A549 (cell line): Measurements from ENCODE around the gene C20orf173. TPM values are rescaled to one million over a fixed set of nuclear protein-coding genes. Genes with fewer than 3 reads are reported as not detected.

Experiments used
- ATAC-seq, 2 experiments: fragments of 200-7000 bp in 1 of 2; fragments of >200 bp in 1 of 2; cut with Nextera tagmentation in 1 of 2; cut with Tn5 transposase in 1 of 2; 3 replicates each; pipeline versions ENCODE4 v1.8.0 to v1.9.1; 2018 to 2020; ENCODE audit warnings: mild to moderate bottlenecking in 1 of 2, moderate library complexity in 1 of 2
- CTCF ChIA-PET: fragments of 300-600 bp; sonication (Branson Sonifier 250); formaldehyde crosslinking; extraction: SDS; loops from one replicate; lab custom pipeline; 2021; ENCODE audit warnings: antibody characterized with exemption, inconsistent platforms; lab: Yijun Ruan, JAX
- POLR2A ChIA-PET: fragments of 350-600 bp; formaldehyde crosslinking; extraction: SDS; loops from one replicate; lab custom pipeline; 2021; ENCODE audit warnings: antibody characterized with exemption, inconsistent platforms; lab: Yijun Ruan, JAX
- DNase-seq, 2 experiments: peaks; one replicate each; pipeline versions ENCODE4 v3.0.0 to v3.0.0-alpha.2; 2011 to 2016; ENCODE audit warnings: low read depth in 1 of 2, low spot score in 1 of 2
- FAIRE-seq: peaks from 2 replicates; lab custom pipeline; 2011; peaks lifted over from hg19 to GRCh38; lab: Jason Lieb, UNC
- H3K27ac ChIP-seq, 2 experiments: fragments of >200 bp; sonication (Bioruptor Twin); formaldehyde crosslinking; 3 replicates each; pipeline ENCODE4 v1.5.1; 2016 to 2017
- H3K4me1 ChIP-seq: fragments of >200 bp; sonication (Bioruptor Twin); formaldehyde crosslinking; 3 replicates; pipeline ENCODE4 v1.6.1; 2016
- H3K4me2 ChIP-seq: fragments of >200 bp; sonication (Bioruptor Twin); formaldehyde crosslinking; 3 replicates; pipeline ENCODE4 v1.6.1; 2016
- H3K4me3 ChIP-seq: fragments of >200 bp; sonication (Bioruptor Twin); formaldehyde crosslinking; 3 replicates; pipeline ENCODE4 v1.5.1; 2016
- H3K9me3 ChIP-seq: fragments of >200 bp; sonication (Bioruptor Twin); formaldehyde crosslinking; 3 replicates; pipeline ENCODE4 v1.6.1; 2016
- ATOH8 ChIP-seq: fragments of 250-450 bp; sonication (Bioruptor Pico); IDR thresholded peaks from 2 replicates; pipeline ENCODE4 v1.5.0; 2020; ENCODE audit warnings: low read depth, mild to moderate bottlenecking, moderate library complexity
- BCL3 ChIP-seq: fragments of >200 bp; sonication (Bioruptor Twin); formaldehyde crosslinking; IDR thresholded peaks from 3 replicates; pipeline ENCODE4 v1.6.1; 2016
- CBX8 ChIP-seq: fragments of 200-600 bp; sonication (generic); IDR thresholded peaks from 2 replicates; pipeline ENCODE4 v1.6.1; 2016
- CEBPB ChIP-seq, 2 experiments: fragments of >200 bp in 1 of 2; sonication (Bioruptor Twin) in 1 of 2; formaldehyde crosslinking in 1 of 2; IDR thresholded peaks; 2 replicates each; pipeline ENCODE4 v1.6.1; 2012 to 2016
- ELK1 ChIP-seq: fragments of 150-350 bp; IDR thresholded peaks from 2 replicates; pipeline ENCODE4 v1.6.1; 2014; ENCODE audit warnings: low read depth, mild to moderate bottlenecking, low read length
- EP300 ChIP-seq, 2 experiments: fragments of >200 bp; sonication (Bioruptor Twin); formaldehyde crosslinking; IDR thresholded peaks; 2 replicates in 1 of 2; 3 replicates in 1 of 2; pipeline ENCODE4 v1.6.1; 2016 to 2017
- FOSB ChIP-seq: fragments of 250-450 bp; sonication (Bioruptor Pico); IDR thresholded peaks from 2 replicates; pipeline ENCODE4 v1.5.0; 2020; ENCODE audit warnings: mild to moderate bottlenecking, moderate library complexity
- HEYL ChIP-seq: fragments of 250-450 bp; sonication (Bioruptor Pico); IDR thresholded peaks from 2 replicates; pipeline ENCODE4 v1.8.0; 2021; ENCODE audit warnings: mild to moderate bottlenecking, moderate library complexity
- HMGXB4 ChIP-seq: fragments of 250-450 bp; sonication (Bioruptor Pico); IDR thresholded peaks from 2 replicates; pipeline ENCODE4 v1.5.0; 2021; ENCODE audit warnings: mild to moderate bottlenecking, moderate library complexity, borderline replicate concordance
- HOXA7 ChIP-seq: fragments of 250-450 bp; sonication (Bioruptor Pico); IDR thresholded peaks from 2 replicates; pipeline ENCODE4 v1.5.0; 2020; ENCODE audit warnings: mild to moderate bottlenecking, moderate library complexity
- MAX ChIP-seq: IDR thresholded peaks from 2 replicates; pipeline ENCODE4 v1.6.1; 2012
- PBX3 ChIP-seq: IDR thresholded peaks from 2 replicates; pipeline ENCODE4 v1.6.1; 2012
- PHF8 ChIP-seq: fragments of 200-600 bp; sonication (generic); IDR thresholded peaks from 2 replicates; pipeline ENCODE4 v1.6.1; 2016; ENCODE audit warnings: low read depth, mild to moderate bottlenecking, antibody characterized with exemption, moderate library complexity, borderline replicate concordance
- POLR2A ChIP-seq: IDR thresholded peaks from 2 replicates; pipeline ENCODE4 v1.6.1; 2012; ENCODE audit warnings: mild to moderate bottlenecking, low read length
- POLR2AphosphoS2 ChIP-seq: conservative IDR thresholded peaks from 2 replicates; pipeline ENCODE4 v1.6.1; 2012; ENCODE audit warnings: low read length, improper control_type of control experiment, inconsistent platforms
- RAD21 ChIP-seq, 2 experiments: fragments of >200 bp in 1 of 2; sonication (Bioruptor Twin) in 1 of 2; formaldehyde crosslinking in 1 of 2; IDR thresholded peaks in 1 of 2; conservative IDR thresholded peaks in 1 of 2; 2 replicates in 1 of 2; 3 replicates in 1 of 2; pipeline ENCODE4 v1.6.1; 2012 to 2018; ENCODE audit warnings: inconsistent platforms in 1 of 2
- RARB ChIP-seq: fragments of 250-450 bp; sonication (Bioruptor Pico); IDR thresholded peaks from 2 replicates; pipeline ENCODE4 v1.8.0; 2021; ENCODE audit warnings: mild to moderate bottlenecking, moderate library complexity
- RNF2 ChIP-seq: fragments of 200-600 bp; sonication (generic); IDR thresholded peaks from 2 replicates; pipeline ENCODE4 v1.6.1; 2016; ENCODE audit warnings: low read depth, mild to moderate bottlenecking, antibody characterized with exemption, moderate library complexity, borderline replicate concordance
- SREBF2 ChIP-seq: fragments of 450-650 bp; IDR thresholded peaks from 2 replicates; pipeline ENCODE4 v1.6.1; 2014; ENCODE audit warnings: mild to moderate bottlenecking, moderate library complexity
- TFCP2L1 ChIP-seq: fragments of 250-450 bp; sonication (Bioruptor Pico); IDR thresholded peaks from 2 replicates; pipeline ENCODE4 v1.5.0; 2021; ENCODE audit warnings: mild to moderate bottlenecking
- ZC3H11A ChIP-seq: fragments of 450-650 bp; IDR thresholded peaks from 2 replicates; pipeline ENCODE4 v1.6.1; 2014; ENCODE audit warnings: antibody characterized with exemption, mild to moderate bottlenecking
- ZFP36 ChIP-seq: fragments of 450-650 bp; IDR thresholded peaks from 2 replicates; pipeline ENCODE4 v1.6.1; 2014; ENCODE audit warnings: borderline replicate concordance; ENCODE audit not compliant: partially characterized antibody
- ZNF302 ChIP-seq: fragments of 250-450 bp; sonication (Bioruptor Pico); IDR thresholded peaks from 2 replicates; pipeline ENCODE4 v1.9.0; 2021; ENCODE audit warnings: inconsistent platforms, mild to moderate bottlenecking, moderate library complexity
- WGBS: methylation state at CpG from one replicate; pipeline ENCODE4 v1.1.6; 2017; ENCODE audit errors: missing lambda C conversion rate; 5-methylcytosine and 5-hydroxymethylcytosine counted together
- polyA plus RNA-seq, 4 experiments: library from polyadenylated mRNA; depleted of rRNA in 3 of 4; stranded (reverse); fragments of >200 nt; fragmentation: RNase III in 1 of 4; extraction: RNeasy Plus Mini Kit Qiagen cat#74134 plus additional on column Dnase treatment in 1 of 4; gene quantifications; 2 replicates in 3 of 4; 3 replicates in 1 of 4; pipeline ENCODE4 v1.2.3, GENCODE V29; 2011 to 2017

Gene C20orf173
- polyA plus RNA-seq, 2 of the 4 experiments (the other 2 are of a cell fraction), result not detected

- POLR2A ChIA-PET, result interaction anchor here (0.5 kb wide), 1 partner anchor 63 kb away, joined by 4 read pairs; no protein-coding TSS in a partner anchor
- ATAC-seq, result no peak
- no peak overlapping the region for H3K27ac ChIP-seq
- CTCF ChIA-PET, result interaction anchor here (0.8 to 2.2 kb wide), 3 partner anchors 10 to 433 kb away, joined by 3 to 8 read pairs (median 3); partner anchors contain the start of gene ERGIC3
- 83% methylated on average over 9 of the region's 10 CpGs for WGBS
- TF ChIP-seq FOSB (CRISPR knock-in tag), result no peak
- TF ChIP-seq CBX8, result no peak
- TF ChIP-seq ATOH8, result no peak
- no peak for TF ChIP-seq POLR2AphosphoS2
- no peak for TF ChIP-seq HMGXB4 (CRISPR knock-in tag)
- TF ChIP-seq ZFP36, result no peak
- TF ChIP-seq POLR2A, result no peak
- TF ChIP-seq HEYL, result no peak
- TF ChIP-seq ZC3H11A, result no peak
- no peak for TF ChIP-seq MAX
- H3K4me2 ChIP-seq, result no peak overlapping the region
- H3K4me1 ChIP-seq, result no peaks in the 10 kb centered on the region
- no peak for DNase-seq
- no peaks in the 10 kb centered on the region for H3K9me3 ChIP-seq
- no peak overlapping the region for H3K4me3 ChIP-seq
- no peak for FAIRE-seq
Observed at GRCh38 chr20:35560541-35560940, 31.1 kb upstream of the C20orf173 start.

GRCh38 chr20:35560105-35560511 lies 30.7 kb upstream of the C20orf173 start:
- Histone ChIP-seq H3K4me3 (no peak overlapping the region), H3K27ac (no peak overlapping the region), H3K4me2 (no peak overlapping the region), H3K9me3 (no peaks in the 10 kb centered on the region), H3K4me1 (no peaks in the 10 kb centered on the region)
- TF ChIP-seq RNF2, result no peak
- no peak for FAIRE-seq
- DNase-seq, result no peak
- ChIA-PET CTCF (interaction anchor here (0.8 to 2.3 kb wide), 5 partner anchors 10 to 434 kb away, joined by 3 to 8 read pairs (median 4); partner anchors contain the start of gene ERGIC3), POLR2A (no interaction called here)
- ATAC-seq, result no peak
- WGBS, result 80% methylated on average over 18 of the region's 18 CpGs

GRCh38 chr20:35559042-35559693 lies 29.7 kb upstream of the C20orf173 start:
- DNase-seq (no peak), FAIRE-seq (no peak), ATAC-seq (no peak)
- H3K4me3 ChIP-seq, result no peak overlapping the region
- WGBS, result 92% methylated on average over 18 of the region's 24 CpGs
- no peaks in the 10 kb centered on the region for H3K4me1 ChIP-seq
- ChIA-PET CTCF (interaction anchor here (1.0 to 2.3 kb wide), 9 partner anchors 8 to 255 kb away, joined by 3 to 8 read pairs (median 4); partner anchors contain the start of gene ERGIC3), POLR2A (no interaction called here)
- H3K9me3 ChIP-seq, result no peaks in the 10 kb centered on the region
- no peak overlapping the region for H3K4me2 ChIP-seq
- no peak overlapping the region for H3K27ac ChIP-seq
- TF ChIP-seq PBX3 (no peak), PHF8 (no peak), POLR2AphosphoS2 (no peak), EP300 (IDR thresholded peaks at IDR 0.05) (no peak), ELK1 (no peak), MAX (no peak), RAD21 (conservative IDR thresholded peaks at IDR 0.05 in 1 of 2, IDR thresholded peaks at IDR 0.05 in 1 of 2) (no peak), BCL3 (no peak), CEBPB (IDR thresholded peaks at IDR 0.05) (no peak), RARB (CRISPR knock-in tag) (no peak), POLR2A (no peak), ZNF302 (CRISPR knock-in tag) (no peak), HMGXB4 (CRISPR knock-in tag) (no peak), SREBF2 (no peak), TFCP2L1 (CRISPR knock-in tag) (no peak), HOXA7 (no peak)
